HCT116 (cell line): ENCODE measurements around the gene C4BPB. TPM values are rescaled to one million over a fixed set of nuclear protein-coding genes. Genes with fewer than 3 reads are reported as not detected.

Source experiments
- ATAC-seq: fragments of 200-7000 bp; cut with Tn5 transposase; 2 replicates; pipeline ENCODE4 v1.9.1; 2020; ENCODE audit warnings: mild to moderate bottlenecking, moderate library complexity
- BruUV-seq: library from RNA; stranded (reverse); fragments of 400-500 nt; replicated peaks from 2 replicates; lab custom pipeline; 2021; lab: Mats Ljungman, UMichigan
- CTCF ChIA-PET: fragments of 300-600 bp; sonication (Branson Sonifier 250); formaldehyde crosslinking; loops from one replicate; lab custom pipeline; 2021; ENCODE audit warnings: antibody characterized with exemption; lab: Charles Lee
- POLR2A ChIA-PET: fragments of 300-600, 350-600 bp; sonication (Branson Sonifier 250); formaldehyde crosslinking; loops from one replicate; lab custom pipeline; 2021; ENCODE audit warnings: antibody characterized with exemption; lab: Charles Lee
- RAD21 ChIA-PET, 2 experiments: fragments of 300-600 bp; sonication (Branson Sonifier 250); formaldehyde crosslinking; loops; one replicate each; lab custom pipeline; 2023; ENCODE audit warnings: low total read pairs in 2 of 2; ENCODE audit not compliant: uncharacterized antibody in 2 of 2, unreplicated experiment in 2 of 2, low non-redundant PET in 1 of 2; lab: Charles Lee
- DNase-seq: peaks from one replicate; pipeline ENCODE4 v3.0.0-alpha.2; 2010; ENCODE audit warnings: low read depth, low spot score
- H2AFZ ChIP-seq: fragments of 200-600 bp; shearing (Covaris generic), sonication (generic); 2 replicates; pipeline ENCODE4 v1.6.1; 2017; ENCODE audit warnings: low read depth, mixed run types, mixed read lengths, antibody characterized with exemption, low read length; ENCODE audit not compliant: poor library complexity, severe bottlenecking
- H3K27ac ChIP-seq: 2 replicates; pipeline ENCODE4 v1.5.1; 2012; ENCODE audit warnings: low read depth, low read length
- H3K27me3 ChIP-seq: fragments of 200-600 bp; sonication (generic); 2 replicates; pipeline ENCODE4 v1.6.1; 2016; ENCODE audit warnings: mixed run types, low read length, mixed read lengths; ENCODE audit not compliant: insufficient read depth
- H3K36me3 ChIP-seq, 2 experiments: fragments of 200-500 bp in 1 of 2; fragments of 200-600 bp in 1 of 2; sonication (Bioruptor generic) in 1 of 2; sonication (generic) in 1 of 2; 2 replicates each; pipeline versions ENCODE4 v1.5.1 to v1.6.1; 2014 to 2016; ENCODE audit warnings: low read length in 2 of 2, inconsistent platforms in 1 of 2, mixed read lengths in 1 of 2, mixed run types in 1 of 2; ENCODE audit not compliant: insufficient read depth in 2 of 2, control insufficient read depth in 1 of 2
- H3K4me1 ChIP-seq, 2 experiments: fragments of 200-600 bp in 1 of 2; sonication (generic) in 1 of 2; 2 replicates each; pipeline versions ENCODE4 v1.5.1 to v1.6.1; 2012 to 2017; ENCODE audit warnings: low read length in 2 of 2, inconsistent platforms in 1 of 2, mild to moderate bottlenecking in 1 of 2, mixed read lengths in 1 of 2, mixed run types in 1 of 2, moderate library complexity in 1 of 2; ENCODE audit not compliant: insufficient read depth in 2 of 2, control insufficient read depth in 1 of 2
- H3K4me2 ChIP-seq: fragments of 200-600 bp; sonication (generic); 2 replicates; pipeline ENCODE4 v1.6.1; 2017; ENCODE audit warnings: mixed run types, low read length, mixed read lengths
- H3K4me3 ChIP-seq, 2 experiments: fragments of 200-600 bp in 1 of 2; sonication (generic) in 1 of 2; replicated peaks in 1 of 2; 2 replicates each; pipeline ENCODE4 v1.5.1; 2011 to 2016; ENCODE audit warnings: low read length in 2 of 2, control low read depth in 1 of 2, low read depth in 1 of 2, mild to moderate bottlenecking in 1 of 2, mixed read lengths in 1 of 2, mixed run types in 1 of 2
- H3K79me2 ChIP-seq: fragments of 200-600 bp; sonication (generic); 2 replicates; pipeline ENCODE4 v1.6.1; 2017; ENCODE audit warnings: mild to moderate bottlenecking, mixed run types, low read length, moderate library complexity, mixed read lengths; ENCODE audit not compliant: insufficient read depth
- H3K9ac ChIP-seq: fragments of 200-600 bp; sonication (generic); 2 replicates; pipeline ENCODE4 v1.6.1; 2016; ENCODE audit warnings: low read length, mixed read lengths
- H3K9me2 ChIP-seq: fragments of 200-600 bp; sonication (generic), shearing (Covaris generic); 2 replicates; pipeline ENCODE4 v1.6.1; 2017; ENCODE audit warnings: mixed run types, mild to moderate bottlenecking, moderate library complexity; ENCODE audit not compliant: insufficient read depth
- H3K9me3 ChIP-seq, 2 experiments: fragments of 200-500 bp in 1 of 2; fragments of 200-600 bp in 1 of 2; sonication (Bioruptor generic) in 1 of 2; sonication (generic) in 1 of 2; 2 replicates each; pipeline ENCODE4 v1.6.1; 2014 to 2017; ENCODE audit warnings: low read length in 2 of 2, mixed read lengths in 2 of 2, inconsistent platforms in 1 of 2, low read depth in 1 of 2, mild to moderate bottlenecking in 1 of 2, mixed run types in 1 of 2, moderate library complexity in 1 of 2; ENCODE audit not compliant: control insufficient read depth in 1 of 2, insufficient read depth in 1 of 2
- H4K20me1 ChIP-seq: fragments of 200-600 bp; sonication (generic), shearing (Covaris generic); 2 replicates; pipeline ENCODE4 v1.6.1; 2017; ENCODE audit warnings: mixed run types, mild to moderate bottlenecking, moderate library complexity; ENCODE audit not compliant: insufficient read depth
- CBX3 ChIP-seq: IDR thresholded peaks from 2 replicates; pipeline ENCODE4 v1.6.1; 2012; ENCODE audit warnings: low read depth
- EGR1 ChIP-seq: IDR thresholded peaks from 2 replicates; pipeline ENCODE4 v1.6.1; 2012; ENCODE audit warnings: low read depth
- ELF1 ChIP-seq: IDR thresholded peaks from 2 replicates; pipeline ENCODE4 v1.6.1; 2012; ENCODE audit warnings: low read depth, borderline replicate concordance
- EZH2phosphoT487 ChIP-seq: fragments of 200-600 bp; IDR thresholded peaks from 2 replicates; pipeline ENCODE4 v1.6.1; 2018; ENCODE audit warnings: antibody characterized with exemption, borderline replicate concordance
- JUND ChIP-seq: IDR thresholded peaks from 2 replicates; pipeline ENCODE4 v1.6.1; 2012
- MAX ChIP-seq: IDR thresholded peaks from 2 replicates; pipeline ENCODE4 v1.6.1; 2012
- POLR2A ChIP-seq: IDR thresholded peaks from 2 replicates; pipeline ENCODE4 v1.7.0; 2011; ENCODE audit warnings: borderline replicate concordance; ENCODE audit not compliant: insufficient read depth, insufficient read length; ENCODE audit errors: extremely low read depth
- POLR2AphosphoS5 ChIP-seq: IDR thresholded peaks from 2 replicates; pipeline ENCODE4 v1.6.1; 2011; ENCODE audit warnings: mild to moderate bottlenecking, low read depth, low read length, moderate library complexity
- RAD21 ChIP-seq: IDR thresholded peaks from 2 replicates; pipeline ENCODE4 v1.6.1; 2012; ENCODE audit warnings: low read depth, mild to moderate bottlenecking
- REST ChIP-seq: IDR thresholded peaks from 2 replicates; pipeline ENCODE4 v1.6.1; 2012; ENCODE audit warnings: low read depth
- ZNF274 ChIP-seq: fragments of 200-500 bp; sonication (Bioruptor generic); IDR thresholded peaks from 2 replicates; pipeline ENCODE4 v1.6.1; 2014; ENCODE audit warnings: mild to moderate bottlenecking, low read depth, low read length, inconsistent platforms
- intact Hi-C: fragments of 100-400 bp; cut with micrococcal nuclease; formaldehyde crosslinking; loops from 2 replicates; pipeline ENCODE4 v1.10.0; 2022
- total RNA-seq: library from RNA; stranded (reverse); gene quantifications from one replicate; pipeline ENCODE4 v1.2.1, GENCODE V29; 2021; ENCODE audit not compliant: unreplicated experiment

C4BPB gene
- total RNA-seq, 1 experiment from 2014 or later = not detected

GRCh38 chr1:207081088-207081487 lies 7.6 kb upstream of the C4BPB start:
- no peaks in the 10 kb centered on the region for H3K9me2 ChIP-seq
- H3K36me3 ChIP-seq = no peaks in the 10 kb centered on the region
- intact Hi-C loops = loop anchor here (10.0 kb wide), 1 partner anchor 594 kb away; no protein-coding TSS in a partner anchor
- DNase-seq (no peak), ATAC-seq (no peak)
- ChIA-PET RAD21 (no interaction called here), POLR2A (no interaction called here), CTCF (interaction anchor here (1.1 to 4.8 kb wide), 3 partner anchors 99 to 419 kb away, joined by 3 to 33 read pairs (median 19); no protein-coding TSS in a partner anchor)
- H3K4me3 ChIP-seq = no peak overlapping the region
- no peaks in the 10 kb centered on the region for H3K79me2 ChIP-seq
- no peak overlapping the region for H3K4me2 ChIP-seq
- no peak overlapping the region for H3K9ac ChIP-seq
- 0 out of 2 replicates have a peak, but pooled peaks cover 3% of the 10 kb centered on the region for H3K27me3 ChIP-seq
- no peaks in the 10 kb centered on the region for H4K20me1 ChIP-seq
- peaks cover 0 to 4% of the 10 kb centered on the region in 2 experiments; a peak in 2 of 4 replicates for H3K4me1 ChIP-seq
- H3K9me3 ChIP-seq = no peaks in the 10 kb centered on the region
- no peak overlapping the region for H3K27ac ChIP-seq
- H2AFZ ChIP-seq = no peak overlapping the region
- BruUV-seq = no TSS peak
- TF ChIP-seq JUND = no peak
- TF ChIP-seq RAD21 = no peak
- TF ChIP-seq POLR2A = no peak
- no peak for TF ChIP-seq EZH2phosphoT487
- no peak for TF ChIP-seq ELF1
- no peak for TF ChIP-seq CBX3
- no peak for TF ChIP-seq MAX
- no peak for TF ChIP-seq POLR2AphosphoS5
- TF ChIP-seq REST = no peak
- TF ChIP-seq ZNF274 = no peak
- TF ChIP-seq EGR1 = no peak
